ENCODE data around the gene CELF6. TPM values are rescaled to one million over a fixed set of nuclear protein-coding genes. Genes with fewer than 3 reads are reported as not detected.

CELF6 gene
- total RNA-seq (ENCODE audit: unreplicated experiment) = 0.21 TPM
- long read RNA-seq = 0 reads

- no peak for TF ChIP-seq CTCF (IDR thresholded peaks at IDR 0.05; ENCODE audit: unreplicated experiment)
- peak; percentile 76 for DNase-seq (ENCODE audit: low spot score)
- peaks cover 9% of the 10 kb centered on the region for H3K36me3 Mint-ChIP-seq (ENCODE audit: low read depth, unreplicated experiment)
- H3K27me3 Mint-ChIP-seq (ENCODE audit: unreplicated experiment) = peaks cover 10% of the 10 kb centered on the region
- no peaks in the 10 kb centered on the region for H3K9me3 Mint-ChIP-seq (ENCODE audit: unreplicated experiment)
- H3K4me1 Mint-ChIP-seq (ENCODE audit: unreplicated experiment) = peaks cover 11% of the 10 kb centered on the region
- peak within 1 kb of the TSS; percentile 74 for H3K27ac Mint-ChIP-seq (ENCODE audit: unreplicated experiment)
- peak within 1 kb of the TSS; percentile 89 for H3K4me3 Mint-ChIP-seq (ENCODE audit: unreplicated experiment)
Measured at GRCh38 chr15:72319985-72320671, at the start of gene CELF6. TSS of gene CELF6 (minus strand) at chr15:72320157. CDS start at chr15:72319874, 283 bp downstream.

GRCh38 chr15:72368899-72369298 is 48.9 kb upstream of the CELF6 start:
- H3K27me3 Mint-ChIP-seq (ENCODE audit: unreplicated experiment) = peaks cover 2% of the 10 kb centered on the region
- H3K4me3 Mint-ChIP-seq (ENCODE audit: unreplicated experiment) = no peak overlapping the region
- H3K4me1 Mint-ChIP-seq (ENCODE audit: unreplicated experiment) = peaks cover 33% of the 10 kb centered on the region
- peak overlapping the region; percentile 62 for H3K27ac Mint-ChIP-seq (ENCODE audit: unreplicated experiment)
- TF ChIP-seq CTCF (IDR thresholded peaks at IDR 0.05; ENCODE audit: unreplicated experiment) = no peak
- no peaks in the 10 kb centered on the region for H3K9me3 Mint-ChIP-seq (ENCODE audit: unreplicated experiment)
- H3K36me3 Mint-ChIP-seq (ENCODE audit: low read depth, unreplicated experiment) = peaks cover 13% of the 10 kb centered on the region
- peak; percentile 13 for DNase-seq (ENCODE audit: low spot score)

- DNase-seq (ENCODE audit: low spot score) = no peak
- H3K4me3 Mint-ChIP-seq (ENCODE audit: unreplicated experiment) = peak overlapping the region; percentile 13
- H3K9me3 Mint-ChIP-seq (ENCODE audit: unreplicated experiment) = no peaks in the 10 kb centered on the region
- H3K27ac Mint-ChIP-seq (ENCODE audit: unreplicated experiment) = peak overlapping the region; percentile 62
- peaks cover 2% of the 10 kb centered on the region for H3K27me3 Mint-ChIP-seq (ENCODE audit: unreplicated experiment)
- H3K36me3 Mint-ChIP-seq (ENCODE audit: low read depth, unreplicated experiment) = peaks cover 13% of the 10 kb centered on the region
- no peak for TF ChIP-seq CTCF (IDR thresholded peaks at IDR 0.05; ENCODE audit: unreplicated experiment)
- peaks cover 29% of the 10 kb centered on the region for H3K4me1 Mint-ChIP-seq (ENCODE audit: unreplicated experiment)
Measured at GRCh38 chr15:72368325-72368724, 48.4 kb upstream of the CELF6 start.

GRCh38 chr15:72365844-72366243 is 45.9 kb upstream of the CELF6 start:
- TF ChIP-seq CTCF (IDR thresholded peaks at IDR 0.05; ENCODE audit: unreplicated experiment) = no peak
- DNase-seq (ENCODE audit: low spot score) = no peak
- peaks cover 24% of the 10 kb centered on the region for H3K4me1 Mint-ChIP-seq (ENCODE audit: unreplicated experiment)
- no peak overlapping the region for H3K27ac Mint-ChIP-seq (ENCODE audit: unreplicated experiment)
- H3K9me3 Mint-ChIP-seq (ENCODE audit: unreplicated experiment) = no peaks in the 10 kb centered on the region
- H3K4me3 Mint-ChIP-seq (ENCODE audit: unreplicated experiment) = no peak overlapping the region
- H3K27me3 Mint-ChIP-seq (ENCODE audit: unreplicated experiment) = peaks cover 2% of the 10 kb centered on the region
- H3K36me3 Mint-ChIP-seq (ENCODE audit: low read depth, unreplicated experiment) = peaks cover 13% of the 10 kb centered on the region

- no peak overlapping the region for H3K4me3 Mint-ChIP-seq (ENCODE audit: unreplicated experiment)
- peaks cover 3% of the 10 kb centered on the region for H3K36me3 Mint-ChIP-seq (ENCODE audit: low read depth, unreplicated experiment)
- no peaks in the 10 kb centered on the region for H3K9me3 Mint-ChIP-seq (ENCODE audit: unreplicated experiment)
- no peak for TF ChIP-seq CTCF (IDR thresholded peaks at IDR 0.05; ENCODE audit: unreplicated experiment)
- peaks cover 4% of the 10 kb centered on the region for H3K27me3 Mint-ChIP-seq (ENCODE audit: unreplicated experiment)
- DNase-seq (ENCODE audit: low spot score) = no peak
- no peak overlapping the region for H3K27ac Mint-ChIP-seq (ENCODE audit: unreplicated experiment)
- H3K4me1 Mint-ChIP-seq (ENCODE audit: unreplicated experiment) = peaks cover 30% of the 10 kb centered on the region
Measured at GRCh38 chr15:72361176-72361575, 41.2 kb upstream of the CELF6 start.

All from endothelial cell (in vitro differentiated cells).